Measurements from ENCODE around the gene MYO9A. TPM values are rescaled to one million over a fixed set of nuclear protein-coding genes. Genes with fewer than 3 reads are reported as not detected.

MYO9A gene
- polyA plus RNA-seq, 1 experiment: 13.1 TPM

GRCh38 chr15:72116731-72117485 is 1.0 kb downstream of the MYO9A start:
- Histone ChIP-seq H3K27me3 (ENCODE audit: control insufficient read depth, insufficient read depth, low read length) (no peaks in the 10 kb centered on the region), H3K4me3 (ENCODE audit: low read depth, low read length) (peak overlapping the region; percentile 96), H3K36me3 (ENCODE audit: control insufficient read depth, insufficient read depth, low read length) (no peaks in the 10 kb centered on the region)
- TF ChIP-seq, protein P1, sequence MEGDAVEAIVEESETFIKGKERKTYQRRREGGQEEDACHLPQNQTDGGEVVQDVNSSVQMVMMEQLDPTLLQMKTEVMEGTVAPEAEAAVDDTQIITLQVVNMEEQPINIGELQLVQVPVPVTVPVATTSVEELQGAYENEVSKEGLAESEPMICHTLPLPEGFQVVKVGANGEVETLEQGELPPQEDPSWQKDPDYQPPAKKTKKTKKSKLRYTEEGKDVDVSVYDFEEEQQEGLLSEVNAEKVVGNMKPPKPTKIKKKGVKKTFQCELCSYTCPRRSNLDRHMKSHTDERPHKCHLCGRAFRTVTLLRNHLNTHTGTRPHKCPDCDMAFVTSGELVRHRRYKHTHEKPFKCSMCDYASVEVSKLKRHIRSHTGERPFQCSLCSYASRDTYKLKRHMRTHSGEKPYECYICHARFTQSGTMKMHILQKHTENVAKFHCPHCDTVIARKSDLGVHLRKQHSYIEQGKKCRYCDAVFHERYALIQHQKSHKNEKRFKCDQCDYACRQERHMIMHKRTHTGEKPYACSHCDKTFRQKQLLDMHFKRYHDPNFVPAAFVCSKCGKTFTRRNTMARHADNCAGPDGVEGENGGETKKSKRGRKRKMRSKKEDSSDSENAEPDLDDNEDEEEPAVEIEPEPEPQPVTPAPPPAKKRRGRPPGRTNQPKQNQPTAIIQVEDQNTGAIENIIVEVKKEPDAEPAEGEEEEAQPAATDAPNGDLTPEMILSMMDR (IDR thresholded peaks at IDR 0.05; ENCODE audit: insufficient read depth, low read depth, low read length): no peak
- CTCF ChIA-PET: interaction anchor here (0.5 to 0.6 kb wide), 2 partner anchors 60 to 322 kb away, joined by 3 read pairs; no protein-coding TSS in a partner anchor
- POLR2A ChIA-PET: no interaction called here
- DNase-seq (ENCODE audit: low read depth): no peak

GRCh38 chr15:72113347-72114031 is 4.5 kb downstream of the MYO9A start:
- no peak for DNase-seq (ENCODE audit: low read depth)
- ChIA-PET CTCF (interaction anchor here (0.7 kb wide), 1 partner anchor 14 kb away, joined by 3 read pairs; no protein-coding TSS in a partner anchor), POLR2A (no interaction called here)
- TF ChIP-seq, protein P1 (IDR thresholded peaks at IDR 0.05; ENCODE audit: insufficient read depth, low read depth, low read length): no peak
- H3K27me3 ChIP-seq (ENCODE audit: control insufficient read depth, insufficient read depth, low read length): no peaks in the 10 kb centered on the region
- H3K36me3 ChIP-seq (ENCODE audit: control insufficient read depth, insufficient read depth, low read length): no peaks in the 10 kb centered on the region
- H3K4me3 ChIP-seq (ENCODE audit: low read depth, low read length): no peak overlapping the region

DNA sequence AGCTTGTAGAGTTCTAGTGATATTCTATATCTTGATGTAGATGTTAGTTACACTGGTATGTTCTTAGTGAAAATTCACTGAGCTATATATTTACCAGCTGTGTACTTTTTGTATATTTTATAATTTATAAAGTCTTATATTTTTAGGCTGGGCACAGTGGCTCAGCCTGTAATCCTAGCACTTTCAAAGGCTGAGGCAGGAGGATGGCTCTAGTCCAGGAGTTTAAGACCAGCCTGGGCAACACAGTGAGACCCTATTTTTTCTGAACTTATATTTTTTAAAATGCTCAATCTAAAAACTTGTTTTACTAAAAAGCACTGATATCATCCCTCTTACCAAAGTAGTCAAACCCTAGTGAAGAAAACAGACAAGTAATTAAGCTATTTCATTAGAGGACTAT is 5.1 kb downstream of the MYO9A start:
- ChIA-PET POLR2A (no interaction called here), CTCF (no interaction called here)
- no peaks in the 10 kb centered on the region for H3K27me3 ChIP-seq (ENCODE audit: control insufficient read depth, insufficient read depth, low read length)
- no peak overlapping the region for H3K4me3 ChIP-seq (ENCODE audit: low read depth, low read length)
- no peaks in the 10 kb centered on the region for H3K36me3 ChIP-seq (ENCODE audit: control insufficient read depth, insufficient read depth, low read length)
- no peak for DNase-seq (ENCODE audit: low read depth)
- TF ChIP-seq, protein P1 (IDR thresholded peaks at IDR 0.05; ENCODE audit: insufficient read depth, low read depth, low read length): no peak

DNA sequence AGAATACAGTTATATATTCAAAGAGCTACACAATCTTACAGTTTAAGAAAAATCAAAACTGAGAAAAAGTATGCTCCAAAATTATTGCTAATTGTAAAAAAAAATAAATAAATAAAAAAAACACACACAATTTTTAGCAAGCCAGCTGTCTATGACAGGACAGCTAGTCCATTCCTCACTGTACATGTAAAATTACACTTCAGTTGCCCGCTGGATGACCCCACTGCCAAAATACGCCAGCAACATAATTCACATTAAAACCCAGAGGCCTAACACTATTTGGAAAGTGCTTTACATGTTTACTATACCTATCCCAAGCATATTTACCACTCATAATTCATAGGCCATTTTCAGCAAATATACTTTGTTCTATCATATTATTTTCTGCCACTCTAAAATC is 5.8 kb downstream of the MYO9A start:
- TF ChIP-seq, protein P1 (IDR thresholded peaks at IDR 0.05; ENCODE audit: insufficient read depth, low read depth, low read length): no peak
- Histone ChIP-seq H3K36me3 (ENCODE audit: control insufficient read depth, insufficient read depth, low read length) (no peaks in the 10 kb centered on the region), H3K4me3 (ENCODE audit: low read depth, low read length) (no peak overlapping the region), H3K27me3 (ENCODE audit: control insufficient read depth, insufficient read depth, low read length) (no peaks in the 10 kb centered on the region)
- POLR2A ChIA-PET: no interaction called here
- CTCF ChIA-PET: no interaction called here
- DNase-seq (ENCODE audit: low read depth): no peak

- POLR2A ChIA-PET: no interaction called here
- no peak for DNase-seq (ENCODE audit: low read depth)
- no peaks in the 10 kb centered on the region for H3K27me3 ChIP-seq (ENCODE audit: control insufficient read depth, insufficient read depth, low read length)
- TF ChIP-seq, protein P1 (IDR thresholded peaks at IDR 0.05; ENCODE audit: insufficient read depth, low read depth, low read length): no peak
- CTCF ChIA-PET: interaction anchor here (0.6 kb wide), 1 partner anchor 16 kb away, joined by 3 read pairs; no protein-coding TSS in a partner anchor
- H3K36me3 ChIP-seq (ENCODE audit: control insufficient read depth, insufficient read depth, low read length): no peaks in the 10 kb centered on the region
- H3K4me3 ChIP-seq (ENCODE audit: low read depth, low read length): no peak overlapping the region
Observed at GRCh38 chr15:72110355-72110754, 7.6 kb downstream of the MYO9A start.

Measured in BJ (cell line).